Smooth muscle cell (in vitro differentiated cells): ENCODE results near the gene ARAP1. TPM values are rescaled to one million over a fixed set of nuclear protein-coding genes. Genes with fewer than 3 reads are reported as not detected.
A peak's percentile ranks its signal among the peaks of the same experiment; 100 is the strongest.

Experiments used
- DNase-seq: peaks from one replicate; lab custom pipeline; 2025; ENCODE audit not compliant: unreplicated experiment; lab: John Stamatoyannopoulos, UW
- H2AFZ ChIP-seq: fragments of 200-600 bp; sonication (generic); 2 replicates; pipeline ENCODE4 v1.6.0; 2016; ENCODE audit warnings: antibody characterized with exemption, low read depth, mild to moderate bottlenecking
- H3F3A ChIP-seq: fragments of 200-600 bp; sonication (generic); 2 replicates; pipeline ENCODE4 v1.6.0; 2017; ENCODE audit warnings: antibody characterized with exemption, low read depth
- H3K27ac ChIP-seq: fragments of 200-600 bp; sonication (generic); 2 replicates; pipeline ENCODE4 v1.5.1; 2016; ENCODE audit warnings: low read depth, mild to moderate bottlenecking
- H3K27me3 ChIP-seq: fragments of 200-600 bp; sonication (generic); 2 replicates; pipeline ENCODE4 v1.6.1; 2016; ENCODE audit warnings: low read depth, mild to moderate bottlenecking
- H3K36me3 ChIP-seq: fragments of 200-600 bp; sonication (generic); 2 replicates; pipeline ENCODE4 v1.5.1; 2016; ENCODE audit warnings: low read depth
- H3K4me1 ChIP-seq: fragments of 200-600 bp; sonication (generic); 2 replicates; pipeline ENCODE4 v1.5.1; 2016; ENCODE audit warnings: low read depth
- H3K4me2 ChIP-seq: fragments of 200-600 bp; sonication (generic); 2 replicates; pipeline ENCODE4 v1.6.0; 2016; ENCODE audit warnings: mild to moderate bottlenecking
- H3K4me3 ChIP-seq: fragments of 200-600 bp; sonication (generic); 2 replicates; pipeline ENCODE4 v1.5.1; 2016; ENCODE audit warnings: mild to moderate bottlenecking
- H3K79me2 ChIP-seq: fragments of 200-600 bp; sonication (generic); 2 replicates; pipeline ENCODE4 v1.6.0; 2016; ENCODE audit warnings: low read depth, mild to moderate bottlenecking
- H3K9ac ChIP-seq: fragments of 200-600 bp; sonication (generic); 2 replicates; pipeline ENCODE4 v1.6.0; 2016; ENCODE audit warnings: low read depth
- H3K9me3 ChIP-seq: fragments of 200-600 bp; sonication (generic); replicated peaks from 2 replicates; pipeline ENCODE4 v1.5.1; 2016; ENCODE audit warnings: low read depth
- H4K20me1 ChIP-seq: fragments of 200-600 bp; sonication (generic); 2 replicates; pipeline ENCODE4 v1.6.0; 2016; ENCODE audit warnings: low read depth
- CTCF ChIP-seq: fragments of 200-600 bp; sonication (generic); IDR thresholded peaks from 2 replicates; pipeline ENCODE4 v1.5.1; 2017; ENCODE audit warnings: borderline replicate concordance, mild to moderate bottlenecking, antibody characterized with exemption; ENCODE audit not compliant: insufficient read depth, poor library complexity, severe bottlenecking
- WGBS: methylation state at CpG from one replicate; pipeline ENCODE4 v1.1.7; 2016; ENCODE audit warnings: low lambda C conversion rate; 5-methylcytosine and 5-hydroxymethylcytosine counted together
- polyA plus RNA-seq: library from polyadenylated mRNA; unstranded; fragments of >200 nt; fragmentation: Nextera tagmentation; extraction: Ambion mirVana; gene quantifications from 2 replicates; pipeline ENCODE4 v1.2.1, GENCODE V29; 2016
- total RNA-seq: library from RNA; depleted of rRNA; stranded (reverse); fragments of >200 nt; gene quantifications from 2 replicates; pipeline ENCODE4 v1.2.3, GENCODE V29; 2014

Gene ARAP1
- total and polyA plus RNA-seq, 2 experiments from 2014 or later: 45.2 to 45.6 TPM

GRCh38 chr11:72738199-72739141 is 13.7 kb downstream of the ARAP1 start:
- Histone ChIP-seq H3K4me1 (peaks cover 14% of the 10 kb centered on the region), H3K27me3 (no peaks in the 10 kb centered on the region), H4K20me1 (peaks cover 2% of the 10 kb centered on the region), H3K27ac (peak overlapping the region; percentile 94), H3K4me2 (no peak overlapping the region), H3K79me2 (peaks cover 15% of the 10 kb centered on the region), H3F3A (peaks cover 15% of the 10 kb centered on the region), H3K9ac (no peak overlapping the region), H3K9me3 (no peaks in the 10 kb centered on the region), H3K4me3 (no peak overlapping the region), H3K36me3 (no peaks in the 10 kb centered on the region), H2AFZ (no peak overlapping the region)
- WGBS: 91% methylated on average over 9 of the region's 11 CpGs
- TF ChIP-seq CTCF: no peak
- DNase-seq: no peak

- Histone ChIP-seq H3K27me3 (no peaks in the 10 kb centered on the region), H3K27ac (peak overlapping the region; percentile 94), H3K79me2 (peaks cover 26% of the 10 kb centered on the region), H3K36me3 (no peaks in the 10 kb centered on the region), H3K4me2 (no peak overlapping the region), H3K4me3 (no peak overlapping the region), H3F3A (peaks cover 15% of the 10 kb centered on the region), H2AFZ (no peak overlapping the region), H4K20me1 (no peaks in the 10 kb centered on the region), H3K9me3 (no peaks in the 10 kb centered on the region), H3K4me1 (peaks cover 14% of the 10 kb centered on the region), H3K9ac (peak overlapping the region; percentile 41)
- no peak for TF ChIP-seq CTCF
- 94% methylated on average over 1 of the region's 1 CpG for WGBS
- no peak for DNase-seq
Observed at GRCh38 chr11:72737336-72737735, 14.9 kb downstream of the ARAP1 start.

- Histone ChIP-seq H3K27ac (peak overlapping the region; percentile 94), H3F3A (peaks cover 15% of the 10 kb centered on the region), H3K79me2 (peaks cover 26% of the 10 kb centered on the region), H4K20me1 (no peaks in the 10 kb centered on the region), H3K4me3 (no peak overlapping the region), H3K4me2 (peak overlapping the region; percentile 82), H2AFZ (no peak overlapping the region), H3K4me1 (peaks cover 10% of the 10 kb centered on the region), H3K27me3 (no peaks in the 10 kb centered on the region), H3K9me3 (no peaks in the 10 kb centered on the region), H3K36me3 (no peaks in the 10 kb centered on the region), H3K9ac (peak overlapping the region; percentile 41)
- no peak for DNase-seq
- 4% methylated on average over 5 of the region's 5 CpGs for WGBS
- no peak for TF ChIP-seq CTCF
Observed at GRCh38 chr11:72736452-72737069, 15.6 kb downstream of the ARAP1 start.
